Measurements from ENCODE around the gene SPATS2.

SPATS2 gene

DNA sequence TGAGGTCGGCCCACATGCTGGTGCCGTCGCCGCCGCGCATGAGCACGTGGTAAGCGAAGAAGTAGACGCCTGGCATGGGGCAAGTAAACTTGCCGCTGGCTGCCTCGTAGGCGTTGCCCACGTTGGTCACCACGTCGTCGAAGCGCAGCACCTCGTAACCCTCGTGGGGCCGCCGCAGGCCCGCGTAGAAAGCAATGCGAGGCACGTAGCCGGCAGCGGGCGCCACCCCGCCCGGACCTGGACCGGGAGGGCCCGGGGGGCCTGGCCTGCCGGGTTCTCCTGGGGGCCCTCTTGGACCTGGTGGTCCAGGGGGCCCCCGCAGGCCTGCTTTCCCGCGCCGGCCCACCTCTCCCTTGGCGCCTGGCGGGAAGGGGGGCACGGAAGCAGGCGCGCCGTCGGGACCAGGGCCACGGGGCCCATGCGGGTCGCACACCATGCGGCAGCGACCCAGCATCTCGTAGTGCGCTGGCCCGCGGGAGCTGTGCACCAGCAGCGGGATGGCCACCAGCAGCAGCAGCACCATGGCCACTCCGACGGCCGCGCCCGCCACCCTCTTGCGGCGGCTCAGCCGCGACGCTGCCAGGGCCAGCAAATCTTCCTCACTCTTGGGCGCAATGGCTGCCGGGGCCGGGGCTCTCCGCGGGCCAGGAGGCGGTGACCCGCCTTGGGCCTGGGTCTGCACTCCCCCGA lies 31.2 kb upstream of the SPATS2 start:
- no peak for DNase-seq (ENCODE audit: low read depth)

GRCh38 chr12:49336645-49337584 lies 30.3 kb upstream of the SPATS2 start, which contains the start of gene C1QL4:
Gene C1QL4 (minus strand): TSS chr12:49337188. CDS start chr12:49336477, 711 bp downstream.
- DNase-seq (ENCODE audit: low read depth), result peak; percentile 80

DNA sequence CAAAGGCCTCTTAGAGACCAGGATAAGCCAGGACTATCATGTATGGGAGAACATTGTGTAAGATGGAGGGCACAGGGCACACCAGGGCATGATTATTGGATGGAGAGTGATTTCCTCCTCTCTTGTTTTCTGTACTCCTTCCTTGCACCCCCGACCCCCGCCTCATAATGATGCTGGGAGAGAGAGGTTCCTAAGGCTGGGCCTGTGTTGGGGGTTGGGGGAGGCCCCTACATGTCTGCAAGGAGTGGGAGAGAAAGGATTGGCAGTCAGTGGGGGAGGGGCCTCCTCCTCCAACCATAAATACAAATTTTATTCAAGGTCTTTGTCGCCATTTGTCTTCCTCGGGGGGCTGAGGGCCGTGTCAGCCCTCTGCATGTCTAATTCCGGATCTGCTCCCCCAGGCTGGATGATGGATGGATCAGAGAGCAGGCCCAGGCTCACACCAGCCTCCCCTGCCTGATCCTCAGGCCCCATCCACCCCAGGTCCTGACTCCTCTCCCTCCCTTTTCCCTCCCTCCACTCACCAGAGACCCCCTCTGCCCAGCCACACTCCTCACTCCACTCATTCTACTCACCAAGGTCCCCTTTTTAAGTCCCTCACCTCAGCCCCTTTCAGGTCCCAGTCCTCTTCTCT lies 28.3 kb upstream of the SPATS2 start:
- no peak for DNase-seq (ENCODE audit: low read depth)

DNA sequence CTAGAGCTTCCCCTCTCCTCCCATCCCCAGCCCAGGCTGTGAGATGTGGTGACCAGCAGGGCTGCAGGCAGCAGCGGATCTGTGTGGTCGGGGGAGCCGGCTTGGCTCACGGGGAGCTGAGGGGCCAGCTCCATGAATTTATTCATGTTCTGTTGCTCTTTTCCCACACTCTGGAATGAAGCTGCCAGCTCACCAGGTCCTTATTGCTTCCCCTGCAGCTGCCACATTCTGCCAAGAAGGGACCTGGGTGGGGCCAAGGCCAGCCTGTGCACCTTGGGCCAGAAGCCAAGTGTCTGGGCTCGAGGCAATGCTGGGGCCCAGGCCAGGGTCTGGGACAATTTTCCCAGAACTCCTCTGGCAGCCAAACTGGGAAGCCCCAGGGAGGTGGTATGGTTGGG lies 27.8 kb upstream of the SPATS2 start:
- no peak for DNase-seq (ENCODE audit: low read depth)

GRCh38 chr12:49340095-49340870 lies 27.0 kb upstream of the SPATS2 start:
- DNase-seq (ENCODE audit: low read depth), result no peak

DNA sequence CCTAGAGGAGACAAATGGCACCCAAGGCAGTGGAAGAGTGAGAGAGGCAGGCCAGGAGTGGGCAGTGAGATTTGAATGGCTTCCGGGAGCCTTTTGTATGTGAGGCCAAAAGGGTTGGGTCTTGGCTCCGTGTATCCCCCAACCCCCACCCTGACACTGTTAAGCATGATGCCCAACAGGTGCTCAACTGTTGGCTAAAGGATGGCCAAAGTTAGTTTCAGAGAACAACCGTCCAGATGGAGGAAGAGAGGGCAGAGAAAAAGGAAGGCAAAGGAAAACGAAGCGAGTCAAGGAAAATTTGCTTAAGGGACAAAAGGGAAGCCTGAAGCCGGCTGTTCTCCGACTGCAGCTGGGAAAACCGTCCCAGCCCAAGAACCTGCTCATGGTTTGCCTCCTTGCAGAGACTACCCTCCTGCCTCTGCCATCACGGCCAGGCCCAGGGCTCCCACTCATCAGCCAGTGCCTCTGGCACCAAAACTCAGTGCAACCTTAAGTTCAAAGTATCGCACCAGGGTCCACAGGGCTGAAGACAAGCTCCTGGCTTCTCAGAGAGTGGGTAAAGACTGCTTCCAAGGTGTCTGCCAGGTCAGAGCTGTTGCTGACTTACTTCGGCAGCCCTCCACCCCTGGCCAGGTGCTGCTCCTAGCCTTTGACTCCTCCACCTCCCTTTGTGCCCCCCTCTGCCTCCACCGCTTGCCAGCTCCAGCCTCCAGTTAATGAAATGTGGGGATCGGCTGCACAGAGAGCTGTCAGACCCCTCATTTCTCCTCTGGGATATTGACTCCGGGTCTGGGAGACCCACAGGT lies 26.1 kb upstream of the SPATS2 start:
- no peak for DNase-seq (ENCODE audit: low read depth)

DNA sequence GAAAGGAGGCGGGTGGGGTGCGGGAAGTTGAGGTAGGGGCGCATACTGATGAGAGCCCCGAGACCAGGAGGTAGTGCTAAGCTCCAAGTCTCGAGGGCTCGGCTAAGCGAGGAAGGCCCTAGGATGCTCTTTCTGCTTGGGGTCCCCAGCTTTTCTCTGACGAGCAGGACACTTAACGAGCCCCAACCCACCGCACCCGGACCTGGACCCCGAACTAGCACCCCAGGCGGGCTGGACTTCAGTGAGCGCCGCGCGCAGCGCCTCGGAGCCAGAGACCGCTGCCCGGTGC lies 25.5 kb upstream of the SPATS2 start:
- no peak for DNase-seq (ENCODE audit: low read depth)

DNA sequence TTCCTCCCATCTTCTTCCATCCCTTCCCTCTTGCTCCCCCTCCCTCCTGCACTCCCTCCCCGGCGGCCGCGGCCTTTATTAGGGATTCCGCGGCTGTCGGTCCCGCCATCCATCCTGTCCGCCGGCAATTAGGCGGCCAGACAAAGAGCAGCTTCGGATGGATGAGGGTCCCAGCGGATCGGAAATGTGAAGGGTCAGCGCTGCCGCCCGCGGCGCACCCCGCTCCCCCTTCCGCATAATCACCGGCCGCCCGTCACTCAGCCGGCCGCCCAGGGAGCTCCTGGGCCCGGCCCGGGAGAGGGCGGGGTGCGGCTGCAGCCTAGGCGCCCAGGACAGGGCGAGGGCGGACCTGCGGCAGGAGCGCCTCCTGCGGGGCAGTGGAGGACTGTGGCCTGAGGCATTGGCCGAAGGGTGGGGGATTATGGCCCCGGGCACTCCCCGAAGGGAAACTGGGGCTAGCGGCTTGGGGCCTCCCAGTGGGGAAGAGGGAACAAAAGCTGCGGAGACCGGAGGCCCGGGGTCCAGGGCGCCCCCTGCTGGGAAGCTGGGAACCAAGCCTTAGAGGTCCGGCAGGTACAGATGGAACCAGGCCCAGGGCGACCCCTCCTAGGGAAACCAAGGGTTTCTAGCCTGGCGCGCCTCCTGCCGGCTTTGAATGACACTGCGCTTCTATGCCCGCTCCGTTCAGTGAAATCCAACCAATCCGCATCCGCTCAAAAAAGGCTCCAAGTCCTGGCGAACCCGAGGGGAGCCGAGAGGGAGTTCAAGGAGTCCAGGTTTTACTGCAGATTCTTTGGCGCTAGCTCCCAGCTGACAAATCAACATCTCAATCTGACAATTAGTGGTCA lies 25.0 kb upstream of the SPATS2 start:
- peak; percentile 47 for DNase-seq (ENCODE audit: low read depth)

DNA sequence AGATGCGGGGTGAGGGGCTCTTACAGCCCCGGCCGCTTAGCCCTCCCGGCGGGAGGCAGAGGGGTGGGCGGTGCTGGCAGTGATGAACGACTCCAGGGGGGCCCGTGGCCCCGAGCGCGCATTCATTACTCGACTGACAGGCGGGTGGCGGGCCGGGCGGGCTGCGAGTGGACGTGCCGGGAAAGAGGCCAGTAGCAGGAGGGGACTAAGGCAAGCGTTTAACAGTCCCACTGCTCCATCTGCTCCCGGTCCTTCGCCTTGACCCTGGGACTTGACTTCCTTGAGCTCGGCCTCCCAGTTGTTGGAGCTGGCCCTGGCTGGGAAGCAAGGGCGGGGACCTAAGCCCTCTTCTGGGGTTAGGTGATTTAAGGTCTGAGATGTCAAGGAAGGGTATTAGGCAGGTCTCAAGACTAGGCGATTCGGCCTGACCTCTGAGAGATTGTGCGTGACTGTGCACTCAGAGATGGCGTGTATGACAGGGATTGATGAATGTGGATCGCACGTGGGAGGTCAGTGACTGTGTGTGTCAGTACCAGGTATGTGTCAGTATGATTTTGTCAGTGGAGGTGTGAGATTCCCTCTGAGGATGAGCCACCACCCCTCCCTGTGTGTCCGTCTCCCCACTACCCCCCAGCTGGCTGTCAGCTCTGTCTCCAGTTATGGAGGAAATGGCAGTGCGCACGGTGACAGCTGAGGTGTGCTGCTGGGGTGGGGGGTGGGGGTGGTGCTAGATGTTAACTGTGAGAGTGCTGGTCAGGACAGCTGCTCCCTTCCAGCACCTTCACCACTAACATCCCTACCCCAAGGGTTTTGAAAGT lies 24.1 kb upstream of the SPATS2 start:
- DNase-seq (ENCODE audit: low read depth), result no peak

- DNase-seq (ENCODE audit: low read depth), result no peak
These were observed 22.7 kb upstream of the SPATS2 start for GRCh38 chr12:49344486-49345050.

DNA sequence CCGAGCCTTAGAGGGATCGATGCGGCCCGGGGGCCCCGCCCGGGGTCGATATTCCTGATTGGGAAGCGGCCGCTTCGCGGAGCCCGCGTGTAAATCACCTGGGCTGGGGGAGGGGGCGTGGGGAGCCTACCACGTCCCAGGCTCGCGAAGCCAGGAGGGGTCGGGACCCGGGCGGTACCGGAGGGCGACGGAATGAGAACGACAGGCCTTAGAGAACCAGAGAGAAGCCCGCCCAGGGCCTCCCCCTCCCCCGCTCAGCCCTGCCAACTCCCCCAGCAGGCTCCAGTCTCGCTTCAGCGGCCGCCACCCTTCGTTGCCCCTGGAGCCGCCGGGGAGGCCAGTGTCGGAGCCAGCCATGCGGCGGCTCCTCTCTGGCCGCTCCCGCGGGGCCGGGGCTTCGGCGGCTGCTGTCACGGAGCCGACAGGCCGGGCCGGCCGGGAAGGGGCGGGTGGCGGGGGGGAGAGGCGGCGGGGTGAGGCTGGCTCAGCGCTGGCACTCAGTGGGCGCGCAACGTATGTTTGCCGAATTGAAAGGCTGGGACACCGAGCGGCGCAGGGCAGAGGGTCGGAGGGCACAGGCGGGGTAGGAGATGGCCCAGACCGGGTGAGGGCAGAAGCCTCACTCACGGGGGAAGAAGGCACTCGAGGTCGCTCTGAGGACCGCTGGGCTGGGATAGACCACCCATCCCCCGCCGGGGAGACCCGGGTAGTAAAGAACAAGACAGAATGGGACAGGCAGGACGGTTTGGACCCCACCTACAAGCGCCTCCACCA lies 22.0 kb upstream of the SPATS2 start:
- no peak for DNase-seq (ENCODE audit: low read depth)

DNA sequence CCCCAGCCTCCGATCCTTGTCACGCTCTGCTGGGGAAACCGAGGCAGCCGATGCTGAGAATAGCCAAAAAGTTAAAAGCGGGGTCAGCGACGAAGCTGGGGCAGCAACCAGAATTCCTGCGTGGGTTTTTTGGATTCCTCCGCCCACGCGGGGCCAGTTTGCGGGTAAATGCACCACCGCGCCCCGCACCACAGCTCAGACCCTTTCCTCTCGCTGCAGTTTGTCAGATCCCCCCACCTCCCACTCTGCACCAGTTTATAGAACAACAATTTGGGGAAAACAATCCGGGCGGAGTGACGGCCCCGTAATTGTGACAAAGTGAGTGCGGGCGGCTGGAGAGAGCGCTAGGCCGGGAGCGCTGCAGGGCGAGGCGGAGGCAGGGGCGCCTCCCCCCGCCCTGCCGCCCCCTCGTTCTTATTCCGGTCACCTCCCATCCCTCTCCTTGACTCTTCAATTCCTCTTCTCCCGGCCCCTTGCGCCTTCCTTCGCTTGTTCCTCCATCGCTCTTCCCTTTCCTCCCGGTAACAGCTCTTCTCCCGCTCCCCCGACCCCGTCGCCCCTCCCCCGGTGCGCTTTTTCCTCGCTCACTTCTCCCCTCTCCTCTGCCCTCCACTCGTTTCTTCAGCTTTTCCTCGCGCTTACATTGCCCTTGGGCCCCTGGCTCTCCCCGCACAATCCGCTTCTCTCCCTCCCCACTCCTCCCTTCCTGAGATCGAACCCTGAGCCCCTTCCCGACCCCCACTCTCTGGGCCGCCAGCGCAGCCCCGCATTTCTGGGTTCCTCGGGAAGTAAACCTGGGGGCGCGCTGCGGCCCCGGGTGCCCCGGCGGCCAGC lies 21.2 kb upstream of the SPATS2 start:
- DNase-seq (ENCODE audit: low read depth), result no peak

GRCh38 chr12:49346659-49347310 lies 20.5 kb upstream of the SPATS2 start, which contains the start of gene DNAJC22:
Gene DNAJC22 (plus strand): TSS chr12:49346888. CDS start chr12:49348873, 1,985 bp downstream.
- no peak for DNase-seq (ENCODE audit: low read depth)

DNA sequence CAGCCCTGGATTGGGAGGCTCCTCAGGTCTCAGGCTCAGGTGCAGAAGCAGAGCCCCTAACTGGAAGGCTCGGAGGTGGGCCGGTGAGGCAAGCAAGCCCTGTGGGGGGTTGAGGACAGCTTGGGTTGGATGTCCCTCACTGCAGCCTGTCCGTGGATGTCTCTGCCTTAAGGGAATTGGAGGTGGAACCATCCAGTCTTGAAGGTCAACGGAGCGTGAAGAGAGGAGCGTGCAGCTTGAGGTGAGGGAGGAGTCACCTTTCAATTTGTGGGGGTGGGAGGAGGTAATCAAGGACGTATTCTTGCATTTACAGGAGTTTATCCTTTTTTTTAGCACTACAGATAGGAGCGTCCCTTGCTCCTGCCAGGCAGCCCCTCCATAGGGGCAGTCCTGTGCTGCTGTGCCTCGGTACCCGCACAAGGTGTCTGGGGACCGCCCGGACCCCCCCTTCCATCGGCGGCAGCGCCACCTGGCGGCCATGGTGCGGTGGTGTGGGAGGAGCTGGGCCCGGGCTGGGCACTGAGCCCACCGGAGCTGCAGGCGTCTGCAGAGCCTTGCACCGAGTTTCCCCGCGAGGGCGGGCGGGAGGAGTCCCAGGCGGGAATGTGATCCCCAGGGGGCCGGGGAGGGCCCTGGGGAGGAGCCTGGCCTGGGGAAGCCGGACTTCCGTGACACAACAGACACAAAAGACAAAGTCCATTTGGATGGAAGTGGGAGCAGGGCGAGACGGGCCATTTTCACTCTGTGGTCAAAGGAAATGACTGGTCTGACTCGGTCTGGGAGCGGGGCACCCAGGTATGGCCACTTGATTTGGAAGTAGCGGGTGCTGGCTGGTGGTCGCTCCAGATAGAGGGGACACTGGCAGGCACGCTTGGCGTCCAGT lies 19.7 kb upstream of the SPATS2 start:
- peak; percentile 65 for DNase-seq (ENCODE audit: low read depth)

DNA sequence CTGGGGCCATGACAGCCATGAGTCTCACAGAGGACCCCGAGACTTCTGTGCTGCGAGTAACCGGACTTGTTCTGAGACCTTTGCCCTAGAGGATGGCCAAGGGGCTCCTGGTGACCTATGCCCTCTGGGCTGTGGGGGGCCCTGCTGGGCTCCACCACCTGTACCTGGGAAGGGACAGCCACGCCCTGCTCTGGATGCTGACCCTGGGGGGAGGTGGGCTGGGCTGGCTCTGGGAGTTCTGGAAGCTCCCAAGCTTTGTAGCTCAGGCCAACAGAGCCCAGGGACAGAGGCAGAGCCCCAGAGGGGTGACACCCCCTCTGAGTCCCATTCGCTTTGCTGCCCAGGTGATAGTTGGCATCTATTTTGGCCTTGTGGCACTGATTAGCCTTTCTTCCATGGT lies 18.5 kb upstream of the SPATS2 start:
- no peak for DNase-seq (ENCODE audit: low read depth)

DNA sequence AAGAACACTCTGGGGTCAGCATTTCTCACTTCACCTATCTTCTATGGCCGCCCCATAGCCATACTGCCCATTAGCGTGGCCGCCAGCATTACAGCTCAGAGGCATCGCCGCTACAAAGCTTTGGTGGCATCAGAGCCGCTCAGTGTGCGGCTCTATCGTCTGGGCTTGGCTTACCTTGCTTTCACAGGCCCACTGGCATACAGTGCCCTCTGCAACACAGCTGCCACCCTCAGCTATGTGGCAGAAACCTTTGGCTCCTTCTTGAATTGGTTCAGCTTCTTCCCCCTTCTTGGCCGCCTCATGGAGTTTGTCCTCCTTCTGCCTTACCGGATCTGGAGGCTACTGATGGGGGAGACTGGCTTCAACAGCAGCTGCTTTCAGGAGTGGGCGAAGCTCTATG lies 18.0 kb upstream of the SPATS2 start:
- DNase-seq (ENCODE audit: low read depth), result no peak

Data from activated T-helper 1 cell treated with Interleukin-2 at 50 U/mL for 16 hours (primary cell).